Gastrocnemius medialis (tissue), 4 donors: Measurements from ENCODE around the gene NPB. TPM values are rescaled to one million over a fixed set of nuclear protein-coding genes. Genes with fewer than 3 reads are reported as not detected.

Source experiments
- ATAC-seq, 2 donors: fragments of 150-250 bp; one replicate each; pipeline ENCODE4 v1.9.1; 2016
- DNase-seq, 2 donors: peaks; one replicate each; pipeline ENCODE4 v3.0.0-alpha.2; 2019
- H3K27ac ChIP-seq, 4 donors: fragments of 200-600 bp; sonication (generic); 1 replicate in 1 of 4; 2 replicates in 3 of 4; pipeline ENCODE4 v1.5.1; 2016 to 2018; ENCODE audit warnings: mild to moderate bottlenecking in 2 of 4, moderate library complexity in 1 of 4
- H3K27me3 ChIP-seq, 3 donors: fragments of 200-600 bp; sonication (generic) in 2 of 3; 1 replicate in 1 of 3; 2 replicates in 2 of 3; pipeline versions ENCODE4 v1.5.1 to v1.6.0; 2016 to 2019; ENCODE audit warnings: mild to moderate bottlenecking in 1 of 3, moderate library complexity in 1 of 3
- H3K36me3 ChIP-seq, 2 donors: fragments of 200-600 bp; sonication (generic) in 1 of 2; one replicate each; pipeline ENCODE4 v1.5.1; 2017 to 2018
- H3K4me1 ChIP-seq, 2 donors: fragments of 200-600 bp; sonication (generic) in 1 of 2; one replicate each; pipeline ENCODE4 v1.5.1; 2016 to 2017; ENCODE audit warnings: mild to moderate bottlenecking in 2 of 2
- H3K4me3 ChIP-seq, 4 donors: fragments of 200-600 bp; sonication (generic) in 3 of 4; 1 replicate in 1 of 4; 2 replicates in 3 of 4; pipeline ENCODE4 v1.5.1; 2016 to 2019; ENCODE audit warnings: mild to moderate bottlenecking in 2 of 4
- H3K9me3 ChIP-seq, 3 donors: fragments of 200-600 bp; sonication (generic) in 2 of 3; 1 replicate in 1 of 3; 2 replicates in 2 of 3; pipeline ENCODE4 v1.5.1; 2016 to 2019
- POLR2A ChIP-seq, 2 donors: fragments of 450-650 bp; IDR thresholded peaks; one replicate each; pipeline ENCODE4 v1.6.1; 2017; ENCODE audit warnings: antibody characterized with exemption in 2 of 2, mild to moderate bottlenecking in 2 of 2, moderate library complexity in 2 of 2
- in situ Hi-C, 4 donors: fragments of 200-750 bp; cut with MboI; loops; one replicate each; pipeline versions ENCODE4 v1.15.0 to v1.8.0; 2017; ENCODE audit warnings: low sequenced_read_pairs in 4 of 4
- intact Hi-C: fragments of 100-400 bp; cut with DNase I; formaldehyde crosslinking; loops from one replicate; pipeline ENCODE4 v1.15.1; 2023; ENCODE audit warnings: low total_unique reads
- total RNA-seq, 4 donors: library from RNA; depleted of rRNA; stranded (reverse); fragments of >200 nt; gene quantifications; one replicate each; pipeline versions ENCODE4 v1.1.0 to v1.2.3, GENCODE V29; 2016
- TF ChIP-seq, protein P1 (sequence below), 5 experiments: fragments of 450-650 bp in 3 of 5; fragments of 200-600 bp in 2 of 5; sonication (generic) in 2 of 5; IDR thresholded peaks in 4 of 5; conservative IDR thresholded peaks in 1 of 5; 1 replicate in 4 of 5; 2 replicates in 1 of 5; pipeline ENCODE4 v1.5.1; 2016 to 2019; ENCODE audit warnings: antibody characterized with exemption in 5 of 5, mild to moderate bottlenecking in 3 of 5, moderate library complexity in 3 of 5

NPB gene
- total RNA-seq, 4 donors from 2014 or later: 0.46 to 1.4 (median 1.1) TPM; not detected in 1

DNA sequence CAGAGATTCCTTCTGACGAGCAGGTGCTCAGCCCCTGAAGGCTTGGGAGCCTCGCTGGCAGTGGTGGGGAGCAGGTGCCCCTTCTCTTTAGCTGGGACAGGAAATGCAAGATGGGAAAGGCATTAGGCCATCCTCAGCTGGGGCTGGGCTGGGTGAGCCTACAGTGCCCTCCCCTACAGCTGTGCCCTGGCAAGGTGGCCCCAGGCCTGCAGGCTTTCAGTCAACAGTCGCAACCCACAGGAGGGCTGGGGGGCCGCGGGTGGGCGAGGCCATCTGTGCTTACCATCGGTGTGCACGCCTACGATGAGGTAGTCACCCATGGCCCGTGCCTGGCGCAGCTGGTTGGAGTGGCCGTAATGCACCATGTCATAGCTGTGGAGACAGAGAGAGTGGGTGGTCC, 7.2 kb downstream of the NPB start:
- in situ Hi-C loops (no loop called here), intact Hi-C loops (no loop called here)
- Histone ChIP-seq H3K27me3 (no peaks in the 10 kb centered on the region), H3K4me1 (peaks cover 21 to 27% of the 10 kb centered on the region in 2 donors), H3K9me3 (no peaks in the 10 kb centered on the region), H3K36me3 (peaks cover 0 to 21% of the 10 kb centered on the region in 2 donors), H3K4me3 (no peak overlapping the region), H3K27ac (no peak overlapping the region)
- DNase-seq (no peak), ATAC-seq (no peak)
- TF ChIP-seq, protein P1, sequence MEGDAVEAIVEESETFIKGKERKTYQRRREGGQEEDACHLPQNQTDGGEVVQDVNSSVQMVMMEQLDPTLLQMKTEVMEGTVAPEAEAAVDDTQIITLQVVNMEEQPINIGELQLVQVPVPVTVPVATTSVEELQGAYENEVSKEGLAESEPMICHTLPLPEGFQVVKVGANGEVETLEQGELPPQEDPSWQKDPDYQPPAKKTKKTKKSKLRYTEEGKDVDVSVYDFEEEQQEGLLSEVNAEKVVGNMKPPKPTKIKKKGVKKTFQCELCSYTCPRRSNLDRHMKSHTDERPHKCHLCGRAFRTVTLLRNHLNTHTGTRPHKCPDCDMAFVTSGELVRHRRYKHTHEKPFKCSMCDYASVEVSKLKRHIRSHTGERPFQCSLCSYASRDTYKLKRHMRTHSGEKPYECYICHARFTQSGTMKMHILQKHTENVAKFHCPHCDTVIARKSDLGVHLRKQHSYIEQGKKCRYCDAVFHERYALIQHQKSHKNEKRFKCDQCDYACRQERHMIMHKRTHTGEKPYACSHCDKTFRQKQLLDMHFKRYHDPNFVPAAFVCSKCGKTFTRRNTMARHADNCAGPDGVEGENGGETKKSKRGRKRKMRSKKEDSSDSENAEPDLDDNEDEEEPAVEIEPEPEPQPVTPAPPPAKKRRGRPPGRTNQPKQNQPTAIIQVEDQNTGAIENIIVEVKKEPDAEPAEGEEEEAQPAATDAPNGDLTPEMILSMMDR (IDR thresholded peaks at IDR 0.05 in 4 of 5, conservative IDR thresholded peaks at IDR 0.05 in 1 of 5): no peak
- TF ChIP-seq POLR2A (IDR thresholded peaks at IDR 0.05): no peak

DNA sequence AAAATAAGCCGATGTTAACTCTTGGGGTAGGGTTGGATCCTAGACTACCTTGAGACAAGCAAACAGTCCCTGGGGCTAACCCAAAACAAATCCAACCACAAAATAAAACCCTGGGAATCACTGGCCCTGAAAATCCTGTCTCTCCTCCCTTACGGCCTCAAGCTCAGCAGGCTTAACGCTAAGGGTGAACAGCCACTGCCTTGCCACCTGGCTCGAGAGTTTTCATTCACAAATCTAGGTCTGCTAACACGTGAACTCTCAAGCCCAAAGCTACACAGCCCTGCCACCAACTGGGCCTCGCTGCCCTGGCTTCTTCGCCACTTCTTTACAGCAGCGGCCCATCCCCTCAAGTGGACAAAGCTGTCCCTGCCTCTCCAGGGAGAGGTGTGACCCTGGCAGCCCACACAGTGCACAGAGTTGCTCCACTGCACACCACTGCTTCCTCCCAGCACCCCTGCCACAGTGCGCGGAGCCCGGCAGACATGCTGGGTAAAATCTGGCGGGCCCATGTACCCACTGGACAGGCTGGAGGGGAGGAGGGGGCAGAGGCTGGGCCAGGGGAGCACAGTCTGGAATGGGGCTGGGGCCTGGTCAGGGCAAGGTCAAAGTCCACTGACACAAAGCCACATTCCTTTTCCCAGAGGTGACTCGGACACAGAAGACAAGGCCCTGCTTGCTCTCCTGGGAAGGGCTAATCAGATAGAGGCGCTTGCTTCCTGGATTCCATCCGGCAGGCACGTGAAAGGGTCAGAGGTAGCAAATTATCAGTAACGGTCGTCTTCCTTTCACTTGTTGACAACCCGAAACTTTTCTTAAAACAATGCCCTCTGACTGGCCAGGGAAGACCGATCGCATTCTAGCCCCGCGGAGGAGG, 8.2 kb downstream of the NPB start:
- in situ Hi-C loops: no loop called here
- H3K27ac ChIP-seq: peak overlapping the region; percentile 43 to 69 (median 58)
- no peak for ATAC-seq

DNA sequence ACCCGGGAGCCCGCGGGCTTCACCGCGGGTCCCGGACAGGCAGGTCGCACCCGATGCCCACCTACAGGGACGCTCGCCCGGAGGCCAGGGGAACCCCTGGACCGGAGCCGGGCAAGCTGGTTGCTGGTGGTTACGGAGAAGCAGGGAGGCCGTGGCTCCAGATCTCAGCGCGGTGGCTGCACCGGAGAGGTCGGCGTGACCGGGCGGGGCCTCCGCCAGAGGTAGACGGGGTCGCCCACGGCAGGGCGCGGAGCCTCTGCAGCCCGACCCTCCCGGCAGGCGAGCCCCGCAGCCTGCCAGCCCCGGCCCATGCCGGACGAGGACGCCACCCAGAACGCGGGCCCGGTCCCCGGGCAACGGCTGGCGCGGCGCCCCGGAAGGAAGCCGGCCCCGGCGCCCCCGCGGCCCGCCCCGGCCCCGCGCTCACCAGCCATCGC, 8.8 kb downstream of the NPB start:
- ATAC-seq (peak; percentile 35 to 43), DNase-seq (no peak)
- Histone ChIP-seq H3K9me3 (no peaks in the 10 kb centered on the region), H3K4me1 (peaks cover 21 to 27% of the 10 kb centered on the region in 2 donors), H3K27me3 (no peaks in the 10 kb centered on the region), H3K27ac (peak overlapping the region; percentile 43 to 69 (median 58)), H3K36me3 (peaks cover 0 to 34% of the 10 kb centered on the region in 2 donors), H3K4me3 (peak overlapping the region; percentile 61 to 78 (median 63))
- intact Hi-C loops: loop anchor here (1.0 to 5.0 kb wide), 3 partner anchors 20 to 79 kb away; partner anchors contain the start of genes ALYREF, ANAPC11, MCRIP1 and P4HB
- TF ChIP-seq, protein P1 (IDR thresholded peaks at IDR 0.05 in 4 of 5, conservative IDR thresholded peaks at IDR 0.05 in 1 of 5): no peak
- no peak for TF ChIP-seq POLR2A (IDR thresholded peaks at IDR 0.05)
- in situ Hi-C loops: no loop called here

More for the DNA sequence above, 8.2 kb downstream of the NPB start:
- no peaks in the 10 kb centered on the region for H3K9me3 ChIP-seq
- intact Hi-C loops: loop anchor here (2.0 to 5.0 kb wide), 2 partner anchors 49 to 78 kb away; partner anchors contain the start of genes MCRIP1 and P4HB
- peaks cover 21 to 27% of the 10 kb centered on the region in 2 donors for H3K4me1 ChIP-seq
- TF ChIP-seq, protein P1 (IDR thresholded peaks at IDR 0.05 in 4 of 5, conservative IDR thresholded peaks at IDR 0.05 in 1 of 5): no peak
- TF ChIP-seq POLR2A (IDR thresholded peaks at IDR 0.05): no peak
- H3K4me3 ChIP-seq: peak overlapping the region; percentile 61 to 78 (median 63)
- H3K27me3 ChIP-seq: no peaks in the 10 kb centered on the region
- peaks cover 0 to 30% of the 10 kb centered on the region in 2 donors for H3K36me3 ChIP-seq
- no peak for DNase-seq

DNA sequence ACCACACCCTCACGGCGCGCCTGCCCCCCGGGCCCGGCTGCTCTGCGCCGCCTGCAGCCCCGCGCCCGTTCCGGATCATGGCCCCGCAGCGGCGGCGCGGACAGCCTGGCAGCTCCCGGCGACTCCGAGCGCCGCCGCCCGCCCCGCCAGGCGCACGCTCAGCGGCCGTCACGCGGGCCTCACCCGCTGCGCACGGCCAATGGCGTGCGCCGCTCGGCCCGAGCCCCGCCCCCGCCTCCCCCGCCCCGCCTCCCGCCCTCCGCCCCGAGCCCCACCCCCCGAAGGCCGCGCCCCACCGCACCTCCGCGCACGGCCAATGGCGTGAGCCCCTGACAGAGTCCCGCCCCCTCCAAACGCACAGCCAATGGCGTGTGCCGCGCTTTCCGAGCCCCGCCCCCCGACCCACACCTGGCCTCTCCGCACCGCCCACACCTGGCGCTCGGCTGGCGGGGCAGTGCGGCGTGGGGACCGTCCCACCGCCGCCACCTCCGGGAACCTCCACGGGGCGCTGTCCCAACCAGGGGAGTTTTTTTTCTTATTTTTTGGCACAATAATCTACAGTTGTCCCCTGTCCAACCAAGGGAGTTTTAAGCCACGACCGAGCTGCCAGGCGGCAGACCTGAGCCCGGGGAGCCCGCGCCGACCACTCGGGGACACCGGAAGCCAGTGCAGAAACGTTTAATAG, 9.4 kb downstream of the NPB start, which contains the start of gene PCYT2:
Gene PCYT2, minus strand, starts transcription at position 123 of the 685 bp plus-strand sequence. Its CDS starts 44 bp downstream, at position 79.
- Histone ChIP-seq H3K27ac (peak within 1 kb of the TSS; percentile 72 to 81 (median 77)), H3K4me1 (peaks cover 21 to 27% of the 10 kb centered on the region in 2 donors), H3K9me3 (no peaks in the 10 kb centered on the region), H3K27me3 (no peaks in the 10 kb centered on the region), H3K4me3 (peak within 1 kb of the TSS; percentile 61 to 78 (median 63)), H3K36me3 (peaks cover 0 to 34% of the 10 kb centered on the region in 2 donors)
- TF ChIP-seq, protein P1 (IDR thresholded peaks at IDR 0.05 in 4 of 5, conservative IDR thresholded peaks at IDR 0.05 in 1 of 5): peak in 2 of 5 experiments; percentile 10 to 21
- TF ChIP-seq POLR2A (IDR thresholded peaks at IDR 0.05): peak; percentile 77 to 86
- ATAC-seq (peak; percentile 78 to 81), DNase-seq (peak; percentile 87 to 90)
- intact Hi-C loops (loop anchor here (1.0 to 5.0 kb wide), 3 partner anchors 20 to 79 kb away; partner anchors contain the start of genes ALYREF, ANAPC11, MCRIP1 and P4HB), in situ Hi-C loops (no loop called here)
